Endothelial cell of umbilical vein (primary cell): Measurements from ENCODE around the gene CHD6. TPM values are rescaled to one million over a fixed set of nuclear protein-coding genes. Genes with fewer than 3 reads are reported as not detected.

Experiments
- BruUV-seq: library from RNA; stranded (reverse); fragments of 400-500 nt; replicated peaks from 2 replicates; lab custom pipeline; 2021; lab: Mats Ljungman, UMichigan
- CTCF ChIA-PET: fragments of 300-600, 350-600 bp; sonication (Branson Sonifier 250); formaldehyde crosslinking; loops from one replicate; lab custom pipeline; 2021; ENCODE audit warnings: antibody characterized with exemption, inconsistent platforms; lab: Charles Lee
- POLR2A ChIA-PET: fragments of 300-600, 350-600 bp; sonication (Branson Sonifier 250); formaldehyde crosslinking; loops from one replicate; lab custom pipeline; 2021; ENCODE audit warnings: antibody characterized with exemption, inconsistent platforms; lab: Charles Lee
- DNase-seq: peaks from one replicate; pipeline ENCODE4 v3.0.0-alpha.2; 2011; ENCODE audit warnings: low read depth, low spot score
- FAIRE-seq: peaks from 2 replicates; lab custom pipeline; 2011; peaks lifted over from hg19 to GRCh38; lab: Jason Lieb, UNC
- H2AFZ ChIP-seq: 2 replicates; pipeline ENCODE4 v1.6.0; 2012; ENCODE audit warnings: low read depth, low read length, control low read depth, inconsistent platforms
- H3K27ac ChIP-seq: 2 replicates; pipeline ENCODE4 v1.5.1; 2011; ENCODE audit warnings: low read depth, mild to moderate bottlenecking, control low read depth, low read length, moderate library complexity; ENCODE audit not compliant: insufficient read depth
- H3K27me3 ChIP-seq, 2 experiments: 2 replicates each; pipeline versions ENCODE4 v1.6.0 to v1.6.1; 2011; ENCODE audit warnings: low read length in 2 of 2, mixed read lengths in 1 of 2; ENCODE audit not compliant: control insufficient read depth in 2 of 2, insufficient read depth in 2 of 2
- H3K36me3 ChIP-seq, 2 experiments: 2 replicates in 1 of 2; 3 replicates in 1 of 2; pipeline ENCODE4 v1.5.1; 2011; ENCODE audit warnings: low read length in 2 of 2, mild to moderate bottlenecking in 1 of 2, moderate library complexity in 1 of 2; ENCODE audit not compliant: control insufficient read depth in 2 of 2, insufficient read depth in 2 of 2; ENCODE audit errors: extremely low read depth in 1 of 2
- H3K4me1 ChIP-seq: 3 replicates; pipeline ENCODE4 v1.5.1; 2011; ENCODE audit warnings: mild to moderate bottlenecking, low read length; ENCODE audit not compliant: control insufficient read depth, insufficient read depth; ENCODE audit errors: extremely low read depth
- H3K4me2 ChIP-seq: 2 replicates; pipeline ENCODE4 v1.6.1; 2011; ENCODE audit warnings: low read length, control low read depth, mixed read lengths; ENCODE audit not compliant: insufficient read depth
- H3K4me3 ChIP-seq, 3 experiments: fragments of 200-600 bp in 1 of 3; sonication (generic), shearing (Covaris generic) in 1 of 3; replicated peaks in 1 of 3; 2 replicates each; pipeline ENCODE4 v1.5.1; 2011 to 2016; ENCODE audit warnings: control low read depth in 3 of 3, low read length in 3 of 3, mild to moderate bottlenecking in 2 of 3, inconsistent platforms in 1 of 3, low read depth in 1 of 3, moderate library complexity in 1 of 3; ENCODE audit not compliant: insufficient read depth in 1 of 3
- H3K79me2 ChIP-seq: 2 replicates; pipeline ENCODE4 v1.6.0; 2012; ENCODE audit warnings: low read length, inconsistent platforms; ENCODE audit not compliant: control insufficient read depth, insufficient read depth
- H3K9ac ChIP-seq: replicated peaks from 2 replicates; pipeline ENCODE3; 2011; ENCODE audit warnings: low read length, control low read depth; ENCODE audit not compliant: insufficient read depth; ENCODE audit errors: extremely low read depth
- H3K9me1 ChIP-seq: replicated peaks from 3 replicates; pipeline ENCODE4 v1.6.0; 2011; ENCODE audit warnings: mild to moderate bottlenecking, low read length; ENCODE audit not compliant: control insufficient read depth, insufficient read depth; ENCODE audit errors: extremely low read depth
- H3K9me3 ChIP-seq: replicated peaks from 2 replicates; pipeline ENCODE4 v1.5.1; 2012; ENCODE audit warnings: low read length, inconsistent platforms; ENCODE audit not compliant: control insufficient read depth, insufficient read depth
- H4K20me1 ChIP-seq: replicated peaks from 2 replicates; pipeline ENCODE3; 2011; ENCODE audit warnings: mild to moderate bottlenecking, low read length; ENCODE audit not compliant: control insufficient read depth, insufficient read depth; ENCODE audit errors: extremely low read depth
- CTCF ChIP-seq, 2 donors: IDR thresholded peaks; 1 replicate in 1 of 2; 2 replicates in 1 of 2; pipeline ENCODE4 v1.5.1; 2011; ENCODE audit warnings: low read length in 2 of 2, mild to moderate bottlenecking in 2 of 2, moderate library complexity in 2 of 2, control low read depth in 1 of 2, inconsistent platforms in 1 of 2, low read depth in 1 of 2; ENCODE audit not compliant: insufficient read depth in 1 of 2; ENCODE audit errors: extremely low read depth in 1 of 2
- EZH2 ChIP-seq: IDR thresholded peaks from 2 replicates; pipeline ENCODE4 v1.6.1; 2012; ENCODE audit warnings: borderline replicate concordance, low read depth, mild to moderate bottlenecking, moderate library complexity, low read length, inconsistent platforms; ENCODE audit not compliant: severe bottlenecking
- FOS ChIP-seq: IDR thresholded peaks from 2 replicates; pipeline ENCODE4 v1.6.1; 2011; ENCODE audit warnings: mild to moderate bottlenecking, low read length, moderate library complexity, borderline replicate concordance; ENCODE audit not compliant: insufficient read depth
- GATA2 ChIP-seq: IDR thresholded peaks from 2 replicates; pipeline ENCODE4 v1.7.0; 2011; ENCODE audit warnings: low read depth, mild to moderate bottlenecking, moderate library complexity, mixed read lengths, low read length; ENCODE audit not compliant: insufficient read length, insufficient read depth
- JUN ChIP-seq: IDR thresholded peaks from 2 replicates; pipeline ENCODE4 v1.6.1; 2011; ENCODE audit warnings: borderline replicate concordance, low read depth; ENCODE audit not compliant: insufficient read length, insufficient read depth
- MAX ChIP-seq: IDR thresholded peaks from 2 replicates; pipeline ENCODE4 v1.6.1; 2011; ENCODE audit not compliant: insufficient read depth, insufficient read length
- MYC ChIP-seq: IDR thresholded peaks from one replicate; pipeline ENCODE4 v1.6.1; 2011; ENCODE audit warnings: mild to moderate bottlenecking, low read depth, low read length
- POLR2A ChIP-seq: IDR thresholded peaks from 2 replicates; pipeline ENCODE4 v1.6.1; 2012; ENCODE audit warnings: low read depth, mild to moderate bottlenecking, control low read depth, low read length
- POLR2AphosphoS5 ChIP-seq: IDR thresholded peaks from 2 replicates; pipeline ENCODE4 v1.6.1; 2012; ENCODE audit warnings: low read depth, mild to moderate bottlenecking, control low read depth, low read length, moderate library complexity; ENCODE audit not compliant: insufficient read depth
- dilution Hi-C: fragments of 300-500 bp; cut with MboI; formaldehyde crosslinking; loops from one replicate; pipeline ENCODE4 v1.15.0; 2019; ENCODE audit warnings: low sequenced_read_pairs; ENCODE audit not compliant: extremely low pct_ligation_motif_present
- intact Hi-C: fragments of 100-400 bp; cut with micrococcal nuclease; formaldehyde crosslinking; loops from one replicate; pipeline ENCODE4 v1.10.0; 2022
- polyA plus RNA-seq, 4 experiments: library from polyadenylated mRNA; depleted of rRNA in 3 of 4; stranded (reverse) in 3 of 4; unstranded in 1 of 4; fragments of >200 nt; gene quantifications; 2 replicates each; pipeline versions ENCODE4 v1.2.1 to v1.2.3, GENCODE V29; 2011 to 2012; ENCODE audit warnings: missing spikeins in 1 of 4
- total RNA-seq: library from RNA; stranded (reverse); gene quantifications from 2 replicates; pipeline ENCODE4 v1.2.3, GENCODE V29; 2021

The CHD6 gene
- total and polyA plus RNA-seq, 2 donors (not counting 3 experiments of a cell fraction or from before 2014, with no cell fraction given), result 7.2 to 33.7 TPM

GRCh38 chr20:41586772-41587171, 31.4 kb downstream of the CHD6 start:
- dilution Hi-C loops (no loop called here), intact Hi-C loops (no loop called here)
- FAIRE-seq, result no peak
- ChIA-PET POLR2A (no interaction called here), CTCF (interaction anchor here (0.8 to 1.0 kb wide), 2 partner anchors 19 to 23 kb away, joined by 3 to 4 read pairs; no protein-coding TSS in a partner anchor)
- Histone ChIP-seq H3K79me2 (peaks cover 23% of the 10 kb centered on the region), H3K4me3 (no peak overlapping the region), H3K27me3 (no peaks in the 10 kb centered on the region), H3K4me2 (no peak overlapping the region), H3K9ac (no peak overlapping the region), H2AFZ (no peak overlapping the region), H3K27ac (no peak overlapping the region), H3K9me3 (no peaks in the 10 kb centered on the region), H4K20me1 (peaks cover 7% of the 10 kb centered on the region), H3K9me1 (no peaks in the 10 kb centered on the region), H3K36me3 (no peaks in the 10 kb centered on the region), H3K4me1 (no peaks in the 10 kb centered on the region)
- BruUV-seq, result no TSS peak
- TF ChIP-seq CTCF (IDR thresholded peaks at IDR 0.05; ENCODE audit: extremely low read depth in 1 of 2, insufficient read depth in 1 of 2, low read depth in 1 of 2, low read length in 2 of 2) (no peak), FOS (no peak), JUN (no peak), MAX (no peak), POLR2A (no peak), GATA2 (no peak), MYC (no peak), POLR2AphosphoS5 (no peak), EZH2 (no peak)
- DNase-seq, result no peak
